Thyroid gland (tissue), 4 donors: ENCODE results near the gene DDX51. TPM values are rescaled to one million over a fixed set of nuclear protein-coding genes. Genes with fewer than 3 reads are reported as not detected.

Experiments
- DNase-seq, 2 donors: peaks; one replicate each; pipeline ENCODE4 v3.0.0-alpha.2; 2019
- H3K27ac ChIP-seq, 3 donors: fragments of 200-600 bp; sonication (generic); 1 replicate in 2 of 3; 2 replicates in 1 of 3; pipeline ENCODE4 v1.5.1; 2016 to 2019; ENCODE audit warnings: mild to moderate bottlenecking in 1 of 3, moderate library complexity in 1 of 3
- H3K27me3 ChIP-seq: fragments of 200-600 bp; sonication (generic); one replicate; pipeline ENCODE4 v1.5.1; 2019
- H3K36me3 ChIP-seq, 2 donors: fragments of 200-600 bp; sonication (generic); one replicate each; pipeline ENCODE4 v1.5.1; 2016 to 2019
- H3K4me1 ChIP-seq, 2 donors: fragments of 200-600 bp; sonication (generic); one replicate each; pipeline ENCODE4 v1.5.1; 2017 to 2019
- H3K4me3 ChIP-seq, 3 donors: fragments of 200-600 bp; sonication (generic); replicated peaks in 1 of 3; 1 replicate in 2 of 3; 2 replicates in 1 of 3; pipeline ENCODE4 v1.5.1; 2016; ENCODE audit warnings: mild to moderate bottlenecking in 1 of 3
- H3K9me3 ChIP-seq: fragments of 200-600 bp; sonication (generic); one replicate; pipeline ENCODE4 v1.5.1; 2017
- POLR2A ChIP-seq, 2 donors: fragments of 450-650 bp; IDR thresholded peaks; one replicate each; pipeline ENCODE4 v1.6.1; 2017; ENCODE audit warnings: antibody characterized with exemption in 2 of 2, mild to moderate bottlenecking in 2 of 2, moderate library complexity in 1 of 2
- WGBS, 2 donors: methylation state at CpG; one replicate each; pipeline ENCODE4 v1.1.5; 2017; 5-methylcytosine and 5-hydroxymethylcytosine counted together
- intact Hi-C: fragments of 100-400 bp; cut with DNase I; formaldehyde crosslinking; loops from one replicate; pipeline ENCODE4 v1.15.1; 2023
- total RNA-seq, 4 donors: library from RNA; depleted of rRNA; stranded (reverse); fragments of >200 nt; gene quantifications; one replicate each; pipeline ENCODE4 v1.2.3, GENCODE V29; 2016
- TF ChIP-seq, protein P1 (sequence below), 6 experiments: fragments of 200-600 bp in 3 of 6; fragments of 450-650 bp in 3 of 6; sonication (generic) in 3 of 6; IDR thresholded peaks; one replicate each; pipeline ENCODE4 v1.5.1; 2016 to 2019; ENCODE audit warnings: antibody characterized with exemption in 6 of 6, mild to moderate bottlenecking in 2 of 6, inconsistent platforms in 1 of 6, moderate library complexity in 1 of 6

Gene DDX51
- total RNA-seq, 4 donors from 2014 or later, result 11.2 to 23.1 (median 13.7) TPM

DNA sequence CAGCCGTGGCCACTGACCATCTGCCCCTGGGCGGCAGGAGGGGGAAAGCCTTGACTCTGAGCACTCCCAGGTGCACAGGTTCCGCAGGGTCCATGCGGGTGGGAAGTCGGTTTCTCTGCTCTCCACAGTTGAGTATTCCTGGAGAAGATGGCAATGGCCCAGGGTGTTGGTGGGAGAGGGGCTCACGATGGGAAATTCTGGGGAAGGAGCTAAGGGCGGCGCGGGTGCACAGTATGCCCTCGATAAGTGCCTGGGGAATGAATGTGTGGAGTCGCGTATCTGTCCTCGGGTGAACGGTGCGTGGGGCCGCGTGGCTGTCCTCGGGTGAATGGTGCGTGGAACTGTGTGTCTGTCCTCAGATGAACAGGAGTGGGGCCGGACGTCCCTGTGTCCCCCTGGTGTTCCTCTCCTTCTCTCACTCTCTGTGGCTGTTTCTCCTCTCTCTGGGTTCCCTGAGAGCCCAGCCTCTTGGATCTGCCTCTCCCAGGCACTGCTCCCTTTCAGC, 38.1 kb upstream of the DDX51 start:
- H3K27me3 ChIP-seq, result no peaks in the 10 kb centered on the region
- DNase-seq, result no peak
- intact Hi-C loops, result no loop called here
- no peaks in the 10 kb centered on the region for H3K36me3 ChIP-seq
- no peaks in the 10 kb centered on the region for H3K4me1 ChIP-seq
- WGBS, 2 donors, result 88 to 91% methylated on average over 21 of the region's 21 CpGs
- H3K27ac ChIP-seq, result no peak overlapping the region
- no peak for TF ChIP-seq POLR2A (IDR thresholded peaks at IDR 0.05)
- TF ChIP-seq, protein P1, sequence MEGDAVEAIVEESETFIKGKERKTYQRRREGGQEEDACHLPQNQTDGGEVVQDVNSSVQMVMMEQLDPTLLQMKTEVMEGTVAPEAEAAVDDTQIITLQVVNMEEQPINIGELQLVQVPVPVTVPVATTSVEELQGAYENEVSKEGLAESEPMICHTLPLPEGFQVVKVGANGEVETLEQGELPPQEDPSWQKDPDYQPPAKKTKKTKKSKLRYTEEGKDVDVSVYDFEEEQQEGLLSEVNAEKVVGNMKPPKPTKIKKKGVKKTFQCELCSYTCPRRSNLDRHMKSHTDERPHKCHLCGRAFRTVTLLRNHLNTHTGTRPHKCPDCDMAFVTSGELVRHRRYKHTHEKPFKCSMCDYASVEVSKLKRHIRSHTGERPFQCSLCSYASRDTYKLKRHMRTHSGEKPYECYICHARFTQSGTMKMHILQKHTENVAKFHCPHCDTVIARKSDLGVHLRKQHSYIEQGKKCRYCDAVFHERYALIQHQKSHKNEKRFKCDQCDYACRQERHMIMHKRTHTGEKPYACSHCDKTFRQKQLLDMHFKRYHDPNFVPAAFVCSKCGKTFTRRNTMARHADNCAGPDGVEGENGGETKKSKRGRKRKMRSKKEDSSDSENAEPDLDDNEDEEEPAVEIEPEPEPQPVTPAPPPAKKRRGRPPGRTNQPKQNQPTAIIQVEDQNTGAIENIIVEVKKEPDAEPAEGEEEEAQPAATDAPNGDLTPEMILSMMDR (IDR thresholded peaks at IDR 0.05), result no peak
- no peak overlapping the region for H3K4me3 ChIP-seq
- no peaks in the 10 kb centered on the region for H3K9me3 ChIP-seq

DNA sequence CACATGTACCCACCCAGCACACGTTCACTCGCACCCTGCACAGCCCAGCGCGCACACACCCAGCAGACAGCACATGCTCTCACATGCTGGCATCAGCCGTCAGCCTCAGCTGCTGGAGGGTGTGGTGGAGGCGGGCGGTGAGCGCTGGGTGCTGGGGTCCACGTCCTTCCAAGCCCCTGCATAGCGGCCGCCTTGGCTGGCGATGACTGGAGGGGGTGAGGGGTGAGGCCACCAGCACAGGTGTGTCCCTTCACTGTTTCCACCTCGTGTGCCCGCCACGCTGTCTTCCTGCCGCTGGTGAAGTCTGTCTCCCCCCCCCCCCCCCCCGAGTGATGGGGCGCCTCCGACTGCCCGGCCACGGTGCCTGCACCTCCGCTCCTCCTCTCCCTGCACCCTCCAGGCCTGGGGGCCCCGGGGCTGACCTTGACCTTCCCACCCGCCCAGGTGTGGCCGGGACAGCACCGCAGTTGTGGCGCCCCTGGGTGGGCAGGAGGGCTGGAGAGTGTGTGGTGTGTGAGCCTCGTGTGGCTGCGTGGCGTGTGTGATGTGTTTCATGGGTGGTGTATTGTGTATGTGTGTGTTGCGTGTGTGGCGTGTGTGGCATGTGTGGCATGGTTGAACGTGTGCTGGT, 37.6 kb upstream of the DDX51 start:
- no peak for DNase-seq
- Histone ChIP-seq H3K27me3 (no peaks in the 10 kb centered on the region), H3K4me1 (no peaks in the 10 kb centered on the region), H3K36me3 (no peaks in the 10 kb centered on the region), H3K27ac (no peak overlapping the region), H3K9me3 (no peaks in the 10 kb centered on the region), H3K4me3 (no peak overlapping the region)
- intact Hi-C loops, result no loop called here
- 88 to 91% methylated on average over 29 to 33 of the region's 33 CpGs for WGBS, 2 donors
- TF ChIP-seq, protein P1 (IDR thresholded peaks at IDR 0.05), result no peak
- TF ChIP-seq POLR2A (IDR thresholded peaks at IDR 0.05), result no peak

DNA sequence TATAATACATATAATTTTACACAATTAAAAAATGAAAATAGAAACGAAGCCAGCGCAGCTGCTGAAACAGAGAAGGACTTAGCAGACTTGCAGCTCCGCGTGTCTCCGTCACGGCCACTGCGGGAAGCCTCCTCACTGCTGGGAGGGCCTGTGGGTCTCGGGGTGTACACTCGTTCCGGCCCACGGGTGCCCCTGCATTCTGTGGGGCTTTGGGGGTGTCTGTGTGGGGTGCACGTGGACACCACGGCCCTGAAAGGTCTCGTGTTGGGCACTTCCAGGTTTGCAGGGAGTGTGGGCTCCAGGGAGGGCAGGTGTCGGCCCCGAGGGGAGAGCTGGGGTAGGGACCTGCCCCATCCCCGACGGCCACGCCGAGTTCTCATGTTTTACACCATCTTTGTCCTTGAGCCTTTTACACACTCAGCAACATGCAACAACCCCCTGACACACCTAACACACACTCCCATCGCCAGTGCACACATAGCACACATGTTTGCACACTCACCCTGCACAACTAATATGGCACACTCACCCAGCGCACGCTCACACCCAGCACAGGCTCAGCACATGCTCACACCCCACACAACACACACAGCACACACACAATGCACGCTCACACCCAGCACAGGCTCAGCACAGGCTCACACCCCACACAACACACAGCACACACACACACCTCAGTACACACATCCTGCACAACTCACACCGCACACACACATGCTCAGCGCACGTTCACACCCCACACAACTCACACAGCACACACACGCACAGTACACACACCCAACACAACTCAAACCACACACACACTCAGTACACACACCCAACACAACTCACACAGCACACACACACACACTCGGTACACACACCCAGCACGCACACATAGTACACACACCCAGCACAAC, 36.8 kb upstream of the DDX51 start:
- Histone ChIP-seq H3K4me3 (no peak overlapping the region), H3K27me3 (no peaks in the 10 kb centered on the region), H3K9me3 (no peaks in the 10 kb centered on the region), H3K36me3 (no peaks in the 10 kb centered on the region), H3K27ac (no peak overlapping the region), H3K4me1 (no peaks in the 10 kb centered on the region)
- 84 to 90% methylated on average over 30 of the region's 30 CpGs for WGBS, 2 donors
- no peak for TF ChIP-seq POLR2A (IDR thresholded peaks at IDR 0.05)
- TF ChIP-seq, protein P1 (IDR thresholded peaks at IDR 0.05), result no peak
- intact Hi-C loops, result no loop called here
- no peak for DNase-seq

DNA sequence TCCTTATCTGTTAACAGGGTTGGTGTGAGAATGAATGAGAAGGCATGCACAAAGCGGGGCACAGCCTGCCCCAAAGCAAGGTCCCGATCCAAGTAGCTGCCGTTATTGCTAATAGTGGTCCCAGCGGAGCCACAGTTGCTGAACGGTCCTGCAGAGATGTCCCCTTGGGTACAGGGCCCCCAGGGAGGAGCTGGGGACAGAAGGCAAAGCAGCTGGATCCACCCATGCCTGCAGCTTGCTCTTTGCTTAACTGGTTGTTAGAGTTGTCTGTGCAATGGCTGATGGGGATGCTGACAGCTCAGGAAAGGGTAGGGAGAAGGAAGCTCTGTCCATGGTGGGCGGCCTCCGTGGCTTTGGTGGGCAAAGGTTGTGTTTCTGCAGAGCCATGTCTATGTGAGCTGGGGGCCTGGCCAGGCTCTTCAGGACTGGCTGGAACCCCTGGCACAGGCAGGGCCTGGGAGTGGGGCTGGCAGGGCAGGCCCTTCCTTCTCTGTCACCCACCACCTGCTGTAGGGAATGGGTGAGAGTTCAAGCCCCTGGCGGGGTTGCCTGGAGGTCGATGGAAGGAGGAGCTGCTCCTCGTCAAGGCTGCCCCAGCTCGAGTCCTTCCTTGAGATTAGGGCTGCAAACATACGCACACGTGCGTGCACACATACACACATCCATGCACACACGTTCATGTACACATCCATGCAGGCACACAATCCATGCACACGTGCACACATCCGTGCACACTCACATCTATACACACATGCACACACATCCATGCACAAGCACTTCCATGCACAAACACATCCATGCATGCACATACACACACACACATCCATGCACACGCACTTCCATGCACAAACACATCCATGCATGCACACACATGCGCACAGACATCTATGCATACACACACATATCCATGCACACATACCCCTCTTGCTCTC, 35.6 kb upstream of the DDX51 start:
- WGBS, 2 donors, result 85 to 91% methylated on average over 15 to 19 of the region's 19 CpGs
- H3K4me1 ChIP-seq, result no peaks in the 10 kb centered on the region
- DNase-seq, result no peak
- no peaks in the 10 kb centered on the region for H3K27me3 ChIP-seq
- H3K9me3 ChIP-seq, result no peaks in the 10 kb centered on the region
- no peak overlapping the region for H3K4me3 ChIP-seq
- H3K27ac ChIP-seq, result no peak overlapping the region
- no peak for TF ChIP-seq POLR2A (IDR thresholded peaks at IDR 0.05)
- TF ChIP-seq, protein P1 (IDR thresholded peaks at IDR 0.05), result no peak
- H3K36me3 ChIP-seq, result no peaks in the 10 kb centered on the region
- intact Hi-C loops, result no loop called here
